Left cardiac atrium (tissue), 4 donors: ENCODE measurements around the gene MRGPRF. TPM values are rescaled to one million over a fixed set of nuclear protein-coding genes. Genes with fewer than 3 reads are reported as not detected.

ENCODE experiments used
- ATAC-seq, 2 donors: fragments of 200-7000 bp; cut with Tn5 transposase; one replicate each; pipeline ENCODE4 v1.9.1; 2020; ENCODE audit warnings: mild to moderate bottlenecking in 2 of 2, moderate library complexity in 2 of 2
- DNase-seq: peaks from one replicate; pipeline ENCODE4 v3.0.0-alpha.2; 2020
- intact Hi-C, 2 donors: fragments of 100-400 bp; cut with DNase I; formaldehyde crosslinking; loops; one replicate each; pipeline versions ENCODE4 v1.14.1 to v1.15.1; 2022 to 2023
- total RNA-seq, 2 donors: library from RNA; stranded (reverse); fragmentation: NEBNext Ultra II Directional; extraction: Animal tissue kit (Norgen Biotek cat#: 25700); gene quantifications; one replicate each; pipeline ENCODE4 v1.2.1, GENCODE V29; 2021
- donor health status: DM: no; HTN: yes; CAD: no.
- donor health status: DM: no; HTN: yes; CAD: no; lungs with severe emphysema.
- donor health status: DM: yes; HTN: yes; CAD: no.
- donor health status: Dilated cardiomyopathy.

Gene MRGPRF
- total RNA-seq, 2 donors from 2014 or later, result 12.4 to 13.3 TPM

DNA sequence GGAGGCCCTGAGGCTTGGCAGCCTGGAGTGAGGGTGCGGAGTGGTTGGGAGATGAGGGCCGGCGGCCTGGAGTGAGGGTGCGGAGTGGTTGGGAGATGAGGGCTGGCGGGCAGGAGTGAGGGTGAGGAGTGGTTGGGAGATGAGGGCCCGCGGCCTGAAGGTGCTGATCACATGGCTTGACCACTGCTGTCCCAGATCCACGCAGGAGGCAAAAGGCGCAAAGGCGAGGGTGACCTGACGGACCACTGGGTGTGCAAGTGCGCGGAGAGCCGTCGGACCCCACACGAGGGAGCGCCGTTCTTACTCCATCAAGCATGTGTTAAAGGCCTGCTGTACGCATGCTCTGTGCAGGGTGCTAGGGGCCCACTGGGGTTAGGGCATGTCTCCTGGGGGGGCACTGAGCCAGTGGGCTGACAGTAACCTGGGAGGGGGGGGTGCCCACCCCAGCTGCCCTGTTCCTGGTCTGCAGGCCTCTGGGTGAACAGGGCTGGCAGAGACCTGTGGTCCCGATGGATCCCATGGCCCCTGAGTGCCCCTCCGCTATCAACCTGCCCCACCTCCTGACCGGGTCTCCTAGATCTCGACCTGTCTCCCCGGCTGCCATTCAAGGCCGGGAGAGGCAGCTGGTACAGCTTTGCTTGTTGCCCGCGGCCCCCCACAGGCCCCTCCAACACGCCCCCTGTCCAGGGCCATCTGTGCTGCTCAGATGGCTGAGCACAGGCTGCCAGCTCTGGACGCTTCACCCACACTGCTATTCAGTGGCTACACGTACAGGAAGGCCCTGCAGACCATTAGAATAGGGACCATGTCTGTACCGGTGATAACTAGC lies 53.4 kb downstream of the MRGPRF start:
- intact Hi-C loops, result no loop called here
- no peak for DNase-seq

DNA sequence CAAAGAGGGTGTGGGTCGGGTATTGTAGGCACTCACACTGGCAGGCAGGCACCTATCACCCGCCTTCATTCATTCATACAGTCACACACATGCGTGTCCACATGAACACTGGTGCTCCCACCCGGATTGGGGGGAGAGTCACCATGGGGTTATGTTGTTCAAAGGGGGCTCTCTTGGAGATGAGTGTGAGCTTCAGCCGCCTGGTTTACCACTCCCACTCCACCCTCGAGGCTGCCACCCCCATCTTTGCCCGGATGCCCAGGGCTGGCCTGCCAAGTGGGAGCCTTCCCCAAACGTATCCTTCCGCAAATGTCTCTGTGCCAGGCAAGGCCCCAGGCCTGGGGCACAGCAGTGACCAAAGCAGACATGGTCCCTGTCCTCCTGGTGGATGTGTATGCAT lies 54.8 kb downstream of the MRGPRF start:
- intact Hi-C loops, result no loop called here
- ATAC-seq, result no peak
- no peak for DNase-seq

More for the DNA sequence above, 53.4 kb downstream of the MRGPRF start:
- no peak for ATAC-seq

DNA sequence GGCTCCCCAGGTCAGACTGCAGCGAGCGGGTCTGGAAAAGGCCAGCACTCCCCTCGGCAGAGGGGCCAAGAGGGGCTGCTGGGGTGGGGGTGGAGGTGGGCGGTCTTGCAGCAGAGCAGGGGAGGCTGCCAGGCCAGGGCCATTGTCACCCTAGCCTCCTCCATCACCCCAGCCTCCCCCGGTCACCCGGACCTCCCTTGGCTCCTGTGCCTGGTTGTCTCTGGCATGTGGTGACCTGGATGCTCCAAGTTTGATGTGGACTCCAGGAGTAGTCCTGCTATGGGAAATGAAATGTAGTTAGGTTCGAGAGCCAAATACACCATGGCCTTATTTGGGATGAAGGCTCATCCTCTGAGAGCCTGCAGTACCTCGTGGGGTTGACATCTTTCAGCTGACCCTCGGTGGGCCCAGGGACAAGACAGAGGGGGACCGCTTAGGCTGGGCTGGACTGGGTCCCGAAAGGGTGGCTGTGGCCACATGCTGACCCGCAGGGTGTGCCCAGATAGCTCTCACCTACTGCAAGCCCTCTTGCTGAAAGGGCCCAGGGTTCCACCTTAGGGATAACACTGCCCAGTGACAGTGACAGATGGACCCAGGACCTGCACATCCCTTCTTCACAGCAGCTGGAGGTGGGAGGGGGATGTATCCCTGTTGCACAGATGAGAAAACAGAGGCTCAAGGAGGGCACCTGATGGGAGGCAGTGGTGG lies 56.3 kb downstream of the MRGPRF start:
- intact Hi-C loops, result no loop called here
- DNase-seq (no peak), ATAC-seq (no peak)

DNA sequence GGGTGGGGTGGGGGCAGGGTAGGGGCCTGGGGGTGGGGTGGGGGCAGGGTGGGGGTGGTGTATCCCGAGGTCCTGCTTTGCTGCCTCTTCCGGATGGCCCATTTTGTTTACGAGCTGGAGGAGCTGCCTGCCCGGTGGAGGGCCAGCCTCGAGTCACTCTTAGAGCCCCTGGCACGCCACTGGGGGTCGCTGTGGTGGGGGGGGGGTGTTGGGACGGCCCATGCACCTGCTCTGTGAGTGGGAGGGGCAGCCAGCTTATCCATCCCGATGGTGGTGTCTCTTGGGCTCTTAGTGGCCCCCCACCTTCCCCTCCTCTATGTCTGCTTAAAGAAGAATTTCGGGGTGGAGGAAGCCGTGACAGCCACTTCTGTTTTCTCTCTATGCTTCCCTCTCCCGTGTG lies 56.9 kb downstream of the MRGPRF start:
- ATAC-seq (peak in 1 of 2 donors; percentile 15), DNase-seq (no peak)
- intact Hi-C loops, result no loop called here

DNA sequence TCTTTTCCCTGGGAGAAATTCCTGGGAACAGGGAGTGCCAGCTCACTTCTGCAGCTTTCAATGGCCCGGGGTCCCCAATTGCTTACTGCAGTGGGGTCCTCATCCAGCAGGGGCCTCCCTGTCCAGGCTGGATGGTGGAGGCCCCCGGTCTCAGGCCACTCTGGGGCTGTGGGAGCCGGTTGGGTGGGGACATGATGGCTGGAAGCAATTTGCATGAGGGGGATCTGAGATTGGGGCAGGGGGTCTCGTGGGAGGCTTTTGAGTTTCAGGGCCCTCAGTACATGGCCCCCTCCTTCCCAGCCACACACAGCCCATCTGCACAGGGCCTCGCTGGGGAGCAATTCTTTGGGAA lies 57.5 kb downstream of the MRGPRF start:
- intact Hi-C loops, result no loop called here
- ATAC-seq (no peak), DNase-seq (no peak)

DNA sequence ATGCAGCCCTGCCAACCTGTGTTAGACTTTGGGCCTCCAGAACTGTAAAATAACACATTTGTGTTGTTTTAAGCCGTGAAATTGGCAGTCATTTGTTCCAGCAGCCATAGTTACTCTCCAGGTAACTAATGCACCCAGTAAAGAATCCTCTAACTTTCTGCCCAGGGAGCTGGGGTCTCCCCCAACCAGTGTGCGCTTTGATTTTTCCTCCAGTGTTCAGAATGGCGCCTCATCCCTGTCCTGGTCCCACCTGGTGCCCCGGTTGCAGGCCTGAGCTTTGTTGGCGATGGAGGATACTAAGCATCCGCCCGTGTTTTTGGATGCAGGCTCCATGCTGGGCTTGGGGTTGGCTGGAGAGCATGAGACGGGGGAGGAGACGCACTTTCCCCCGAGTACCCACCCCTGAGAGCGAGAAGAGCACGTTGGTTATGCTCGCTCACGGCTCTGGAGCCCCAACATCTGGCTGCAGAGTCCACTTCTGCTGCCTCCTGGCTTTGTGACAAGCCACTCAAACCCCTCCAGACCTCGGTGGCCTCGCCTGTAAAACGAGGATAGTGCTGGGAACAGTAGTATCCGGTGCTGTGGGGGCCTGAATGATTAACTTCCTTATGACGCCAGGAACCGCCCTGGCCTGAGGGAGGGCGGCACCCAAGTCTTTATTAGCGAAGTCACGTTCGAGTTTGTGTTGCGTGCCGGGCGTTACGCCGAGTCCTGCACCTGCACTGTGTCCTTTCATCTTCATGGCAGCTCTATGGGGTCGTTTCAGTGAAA lies 58.0 kb downstream of the MRGPRF start:
- intact Hi-C loops, result no loop called here
- peak; percentile 60 to 77 for ATAC-seq
- DNase-seq, result peak; percentile 63

Other genes with a start within 250 kb of the MRGPRF start
- gene CPT1A, start 171.3 kb downstream of the MRGPRF start, total RNA-seq, result 10 to 100 TPM; 56.6 to 63.5 TPM
- gene MRPL21, start 109.4 kb downstream of the MRGPRF start, total RNA-seq, result 10 to 100 TPM; 76.0 to 89.7 TPM
- gene IGHMBP2, start 109.4 kb downstream of the MRGPRF start, total RNA-seq, result 1 to 10 TPM; 8.2 to 9.0 TPM
- not detected for gene MRGPRD, start 32.3 kb downstream of the MRGPRF start, total RNA-seq
- gene TPCN2, start 35.7 kb upstream of the MRGPRF start, total RNA-seq, result 1 to 10 TPM; 7.3 to 9.7 TPM
- under 1 TPM in 1 of 2 donors, not detected in 1; 0.18 TPM for gene SMIM38, start 142.7 kb upstream of the MRGPRF start, total RNA-seq